Fibroblast of villous mesenchyme (primary cell): Measurements from ENCODE around the gene MOV10. TPM values are rescaled to one million over a fixed set of nuclear protein-coding genes. Genes with fewer than 3 reads are reported as not detected.

Experiments used
- DNase-seq: peaks from one replicate; pipeline ENCODE4 v3.0.0-alpha.2; 2010; ENCODE audit warnings: low read depth
- H3K4me3 ChIP-seq: 2 replicates; pipeline ENCODE4 v1.5.1; 2011; ENCODE audit warnings: low read depth, mild to moderate bottlenecking, low read length
- CTCF ChIP-seq: IDR thresholded peaks from 2 replicates; pipeline ENCODE4 v1.5.1; 2012; ENCODE audit warnings: low read depth, mild to moderate bottlenecking, low read length; ENCODE audit not compliant: insufficient read depth
- total RNA-seq: library from RNA; depleted of rRNA; stranded (reverse); fragments of >200 nt; gene quantifications from 2 replicates; pipeline ENCODE4 v1.2.3, GENCODE V29; 2012

MOV10 gene
- total RNA-seq, 1 donor: 63.5 TPM

- no peak overlapping the region for H3K4me3 ChIP-seq
- DNase-seq: no peak
- TF ChIP-seq CTCF: no peak
Observed at GRCh38 chr1:112685913-112686312, 11.5 kb downstream of the MOV10 start.

- no peak for DNase-seq
- TF ChIP-seq CTCF: no peak
- no peak overlapping the region for H3K4me3 ChIP-seq
Observed at GRCh38 chr1:112686417-112686816, 12.0 kb downstream of the MOV10 start.

- TF ChIP-seq CTCF: no peak
Observed at GRCh38 chr1:112686835-112687234, 12.4 kb downstream of the MOV10 start.

GRCh38 chr1:112687361-112687760 lies 12.9 kb downstream of the MOV10 start:
- H3K4me3 ChIP-seq: no peak overlapping the region
- no peak for DNase-seq
- no peak for TF ChIP-seq CTCF

More at GRCh38 chr1:112686835-112687234, 12.4 kb downstream of the MOV10 start:
- DNase-seq: no peak
- H3K4me3 ChIP-seq: no peak overlapping the region

GRCh38 chr1:112687785-112688496 lies 13.5 kb downstream of the MOV10 start:
- TF ChIP-seq CTCF: no peak
- DNase-seq: no peak
- no peak overlapping the region for H3K4me3 ChIP-seq

- no peak overlapping the region for H3K4me3 ChIP-seq
- peak; percentile 43 for DNase-seq
- TF ChIP-seq CTCF: no peak
Observed at GRCh38 chr1:112688781-112689193, 14.3 kb downstream of the MOV10 start.
